HepG2 (cell line): ENCODE data around the gene RMI1. TPM values are rescaled to one million over a fixed set of nuclear protein-coding genes. Genes with fewer than 3 reads are reported as not detected.

Source experiments
- CBFB ChIP-seq: sonication (generic); formaldehyde crosslinking; IDR thresholded peaks from 2 replicates; pipeline ENCODE4 v1.4.0; 2020; ENCODE audit warnings: missing genetic modification reagents
- EED ChIP-seq: sonication (generic); formaldehyde crosslinking; IDR thresholded peaks from 2 replicates; pipeline ENCODE4 v1.5.0; 2020; ENCODE audit warnings: mild to moderate bottlenecking, missing genetic modification reagents
- KLF11 ChIP-seq: IDR thresholded peaks from 2 replicates; pipeline ENCODE4 v1.6.1; 2016; ENCODE audit warnings: missing compliant biosample characterization
- KMT2B ChIP-seq: IDR thresholded peaks from 2 replicates; pipeline ENCODE4 v1.6.1; 2016; ENCODE audit warnings: missing genetic modification reagents, missing compliant biosample characterization
- NFKB2 ChIP-seq: sonication (generic); formaldehyde crosslinking; IDR thresholded peaks from 2 replicates; pipeline ENCODE4 v1.4.0; 2020; ENCODE audit warnings: missing genetic modification reagents, borderline replicate concordance
- TBX3 ChIP-seq: fragments of 450-650 bp; IDR thresholded peaks from 2 replicates; pipeline ENCODE4 v1.6.1; 2017; ENCODE audit warnings: antibody characterized with exemption, mild to moderate bottlenecking, inconsistent platforms, borderline replicate concordance
- ZNF160 ChIP-seq: sonication (generic); formaldehyde crosslinking; IDR thresholded peaks from 2 replicates; pipeline ENCODE4 v1.8.0; 2022; ENCODE audit warnings: mild to moderate bottlenecking, inconsistent platforms, missing genetic modification reagents
- ZNF24 ChIP-seq: fragments of 450-650 bp; IDR thresholded peaks from 2 replicates; pipeline ENCODE4 v1.6.1; 2017; ENCODE audit warnings: antibody characterized with exemption, mild to moderate bottlenecking
- ZNF3 ChIP-seq: IDR thresholded peaks from 2 replicates; pipeline ENCODE4 v1.7.0; 2017; ENCODE audit warnings: inconsistent platforms
- ZNF33A ChIP-seq: sonication (generic); formaldehyde crosslinking; IDR thresholded peaks from 2 replicates; pipeline ENCODE4 v1.5.1; 2020; ENCODE audit warnings: missing genetic modification reagents, mild to moderate bottlenecking, moderate library complexity, borderline replicate concordance
- ZNF570 ChIP-seq: sonication (generic); formaldehyde crosslinking; IDR thresholded peaks from 2 replicates; pipeline ENCODE4 v1.4.0; 2020; ENCODE audit warnings: mild to moderate bottlenecking, missing genetic modification reagents, borderline replicate concordance
- ZNF788 ChIP-seq: sonication (generic); formaldehyde crosslinking; IDR thresholded peaks from 2 replicates; pipeline ENCODE4 v1.5.0; 2020; ENCODE audit warnings: mild to moderate bottlenecking, missing genetic modification reagents, borderline replicate concordance
- polyA plus RNA-seq, 8 experiments: library from polyadenylated mRNA; depleted of rRNA in 3 of 8; stranded (reverse) in 7 of 8; unstranded in 1 of 8; fragments of >200 nt; fragmentation: Illumina TruSeq in 4 of 8; extraction: Trizol in 4 of 8; gene quantifications; 2 replicates each; pipeline versions ENCODE4 v1.2.1 to v1.2.3, GENCODE V29; 2011 to 2016; ENCODE audit warnings: low read depth in 4 of 8, missing spikeins in 1 of 8, mixed read lengths in 1 of 8; ENCODE audit not compliant: insufficient read depth in 1 of 8
- total RNA-seq, 5 experiments: library from RNA; depleted of rRNA; stranded (reverse); fragments of >200 nt; fragmentation: Illumina TruSeq; extraction: Trizol; gene quantifications; 2 replicates each; pipeline ENCODE4 v1.2.3, GENCODE V29; 2016; ENCODE audit warnings: low read depth in 1 of 5
- TF ChIP-seq, protein P1 (sequence below): IDR thresholded peaks from 2 replicates; pipeline ENCODE4 v1.6.1; 2012; ENCODE audit warnings: low read length, improper control_type of control experiment
- TF ChIP-seq, protein P2 (sequence below): sonication (generic); formaldehyde crosslinking; IDR thresholded peaks from 2 replicates; pipeline ENCODE4 v1.4.0; 2020; ENCODE audit warnings: missing genetic modification reagents, mild to moderate bottlenecking, borderline replicate concordance
- TF ChIP-seq, protein P3 (sequence below): sonication (generic); formaldehyde crosslinking; conservative IDR thresholded peaks from 2 replicates; pipeline ENCODE4 v1.8.1; 2023; ENCODE audit warnings: missing genetic modification reagents
- TF ChIP-seq, protein P4 (sequence below): sonication (generic); formaldehyde crosslinking; IDR thresholded peaks from 2 replicates; pipeline ENCODE4 v1.4.0; 2020; ENCODE audit warnings: mild to moderate bottlenecking, missing genetic modification reagents
- TF ChIP-seq, protein P5 (sequence below): IDR thresholded peaks from 2 replicates; pipeline ENCODE4 v1.6.1; 2016; ENCODE audit warnings: missing genetic modification reagents, missing compliant biosample characterization
- TF ChIP-seq, protein P6 (sequence below): sonication (generic); formaldehyde crosslinking; IDR thresholded peaks from 2 replicates; pipeline ENCODE4 v1.5.1; 2020; ENCODE audit warnings: missing genetic modification reagents, mild to moderate bottlenecking, borderline replicate concordance
- TF ChIP-seq, protein P7 (sequence below): sonication (generic); formaldehyde crosslinking; IDR thresholded peaks from 2 replicates; pipeline ENCODE4 v1.5.0; 2020; ENCODE audit warnings: missing genetic modification reagents

RMI1 gene
- total and polyA plus RNA-seq, 2 of the 13 experiments (the other 11 are each of a cell fraction or from before 2014, with no cell fraction given): 0.54 to 3.7 TPM

DNA sequence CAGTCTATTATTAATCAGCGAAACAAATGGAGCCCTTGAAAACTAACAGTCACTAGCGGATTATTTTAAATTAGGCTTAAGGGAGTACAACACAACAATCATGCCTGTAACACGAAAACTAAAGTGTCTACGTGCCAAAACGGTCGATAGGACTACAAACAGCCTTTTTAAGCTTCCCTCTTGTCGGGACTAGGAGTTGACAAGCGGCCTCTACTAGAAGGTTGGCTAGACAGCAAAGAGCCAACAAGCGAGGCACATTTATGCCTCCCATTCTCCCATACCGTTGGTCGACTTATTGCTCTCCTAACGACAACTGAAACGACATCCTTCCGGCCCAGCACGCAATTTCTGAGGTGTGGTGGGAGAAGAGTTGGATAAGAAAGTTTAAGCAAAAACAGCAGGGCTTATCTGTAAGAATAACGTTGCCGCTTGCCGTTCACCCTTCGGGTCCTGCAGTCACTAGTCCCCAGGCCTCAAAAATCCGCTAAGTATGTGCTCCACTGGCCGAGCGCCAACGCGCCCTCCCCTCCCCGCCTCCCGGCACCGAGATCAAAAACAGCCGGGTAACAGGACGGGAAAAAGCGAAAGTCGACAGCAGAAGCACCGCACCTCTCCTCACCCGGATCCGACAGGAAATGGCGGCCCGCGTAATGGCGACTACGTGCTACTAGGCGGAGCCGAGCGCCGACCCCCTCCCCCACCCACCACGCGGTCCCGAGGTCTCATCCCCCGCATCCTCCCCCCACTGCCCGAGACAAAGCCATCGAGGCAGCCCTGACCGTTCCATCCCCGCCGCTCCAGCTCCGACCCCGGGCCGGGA is 1.4 kb upstream of the RMI1 start (continued):
- TF ChIP-seq, protein P1, sequence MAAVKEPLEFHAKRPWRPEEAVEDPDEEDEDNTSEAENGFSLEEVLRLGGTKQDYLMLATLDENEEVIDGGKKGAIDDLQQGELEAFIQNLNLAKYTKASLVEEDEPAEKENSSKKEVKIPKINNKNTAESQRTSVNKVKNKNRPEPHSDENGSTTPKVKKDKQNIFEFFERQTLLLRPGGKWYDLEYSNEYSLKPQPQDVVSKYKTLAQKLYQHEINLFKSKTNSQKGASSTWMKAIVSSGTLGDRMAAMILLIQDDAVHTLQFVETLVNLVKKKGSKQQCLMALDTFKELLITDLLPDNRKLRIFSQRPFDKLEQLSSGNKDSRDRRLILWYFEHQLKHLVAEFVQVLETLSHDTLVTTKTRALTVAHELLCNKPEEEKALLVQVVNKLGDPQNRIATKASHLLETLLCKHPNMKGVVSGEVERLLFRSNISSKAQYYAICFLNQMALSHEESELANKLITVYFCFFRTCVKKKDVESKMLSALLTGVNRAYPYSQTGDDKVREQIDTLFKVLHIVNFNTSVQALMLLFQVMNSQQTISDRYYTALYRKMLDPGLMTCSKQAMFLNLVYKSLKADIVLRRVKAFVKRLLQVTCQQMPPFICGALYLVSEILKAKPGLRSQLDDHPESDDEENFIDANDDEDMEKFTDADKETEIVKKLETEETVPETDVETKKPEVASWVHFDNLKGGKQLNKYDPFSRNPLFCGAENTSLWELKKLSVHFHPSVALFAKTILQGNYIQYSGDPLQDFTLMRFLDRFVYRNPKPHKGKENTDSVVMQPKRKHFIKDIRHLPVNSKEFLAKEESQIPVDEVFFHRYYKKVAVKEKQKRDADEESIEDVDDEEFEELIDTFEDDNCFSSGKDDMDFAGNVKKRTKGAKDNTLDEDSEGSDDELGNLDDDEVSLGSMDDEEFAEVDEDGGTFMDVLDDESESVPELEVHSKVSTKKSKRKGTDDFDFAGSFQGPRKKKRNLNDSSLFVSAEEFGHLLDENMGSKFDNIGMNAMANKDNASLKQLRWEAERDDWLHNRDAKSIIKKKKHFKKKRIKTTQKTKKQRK: no peak
- TF ChIP-seq ZNF24: no peak
- TF ChIP-seq ZNF3 (CRISPR knock-in tag): no peak
- TF ChIP-seq, protein P2, sequence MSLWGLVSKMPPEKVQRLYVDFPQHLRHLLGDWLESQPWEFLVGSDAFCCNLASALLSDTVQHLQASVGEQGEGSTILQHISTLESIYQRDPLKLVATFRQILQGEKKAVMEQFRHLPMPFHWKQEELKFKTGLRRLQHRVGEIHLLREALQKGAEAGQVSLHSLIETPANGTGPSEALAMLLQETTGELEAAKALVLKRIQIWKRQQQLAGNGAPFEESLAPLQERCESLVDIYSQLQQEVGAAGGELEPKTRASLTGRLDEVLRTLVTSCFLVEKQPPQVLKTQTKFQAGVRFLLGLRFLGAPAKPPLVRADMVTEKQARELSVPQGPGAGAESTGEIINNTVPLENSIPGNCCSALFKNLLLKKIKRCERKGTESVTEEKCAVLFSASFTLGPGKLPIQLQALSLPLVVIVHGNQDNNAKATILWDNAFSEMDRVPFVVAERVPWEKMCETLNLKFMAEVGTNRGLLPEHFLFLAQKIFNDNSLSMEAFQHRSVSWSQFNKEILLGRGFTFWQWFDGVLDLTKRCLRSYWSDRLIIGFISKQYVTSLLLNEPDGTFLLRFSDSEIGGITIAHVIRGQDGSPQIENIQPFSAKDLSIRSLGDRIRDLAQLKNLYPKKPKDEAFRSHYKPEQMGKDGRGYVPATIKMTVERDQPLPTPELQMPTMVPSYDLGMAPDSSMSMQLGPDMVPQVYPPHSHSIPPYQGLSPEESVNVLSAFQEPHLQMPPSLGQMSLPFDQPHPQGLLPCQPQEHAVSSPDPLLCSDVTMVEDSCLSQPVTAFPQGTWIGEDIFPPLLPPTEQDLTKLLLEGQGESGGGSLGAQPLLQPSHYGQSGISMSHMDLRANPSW (CRISPR knock-in tag): no peak
- no peak for TF ChIP-seq ZNF33A (CRISPR knock-in tag)
- no peak for TF ChIP-seq ZNF160 (CRISPR knock-in tag)
- TF ChIP-seq ZNF570: no peak
- no peak; the same call in 1 of the 2 replicates for TF ChIP-seq NFKB2 (CRISPR knock-in tag)
- no peak for TF ChIP-seq EED
- TF ChIP-seq, protein P3, sequence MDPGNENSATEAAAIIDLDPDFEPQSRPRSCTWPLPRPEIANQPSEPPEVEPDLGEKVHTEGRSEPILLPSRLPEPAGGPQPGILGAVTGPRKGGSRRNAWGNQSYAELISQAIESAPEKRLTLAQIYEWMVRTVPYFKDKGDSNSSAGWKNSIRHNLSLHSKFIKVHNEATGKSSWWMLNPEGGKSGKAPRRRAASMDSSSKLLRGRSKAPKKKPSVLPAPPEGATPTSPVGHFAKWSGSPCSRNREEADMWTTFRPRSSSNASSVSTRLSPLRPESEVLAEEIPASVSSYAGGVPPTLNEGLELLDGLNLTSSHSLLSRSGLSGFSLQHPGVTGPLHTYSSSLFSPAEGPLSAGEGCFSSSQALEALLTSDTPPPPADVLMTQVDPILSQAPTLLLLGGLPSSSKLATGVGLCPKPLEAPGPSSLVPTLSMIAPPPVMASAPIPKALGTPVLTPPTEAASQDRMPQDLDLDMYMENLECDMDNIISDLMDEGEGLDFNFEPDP: no peak
- TF ChIP-seq ZNF788 (CRISPR knock-in tag): no peak; the same call in 1 of the 2 replicates
- TF ChIP-seq, protein P4, sequence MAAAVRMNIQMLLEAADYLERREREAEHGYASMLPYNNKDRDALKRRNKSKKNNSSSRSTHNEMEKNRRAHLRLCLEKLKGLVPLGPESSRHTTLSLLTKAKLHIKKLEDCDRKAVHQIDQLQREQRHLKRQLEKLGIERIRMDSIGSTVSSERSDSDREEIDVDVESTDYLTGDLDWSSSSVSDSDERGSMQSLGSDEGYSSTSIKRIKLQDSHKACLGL (CRISPR knock-in tag): no peak
- TF ChIP-seq, protein P5, sequence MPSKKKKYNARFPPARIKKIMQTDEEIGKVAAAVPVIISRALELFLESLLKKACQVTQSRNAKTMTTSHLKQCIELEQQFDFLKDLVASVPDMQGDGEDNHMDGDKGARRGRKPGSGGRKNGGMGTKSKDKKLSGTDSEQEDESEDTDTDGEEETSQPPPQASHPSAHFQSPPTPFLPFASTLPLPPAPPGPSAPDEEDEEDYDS (CRISPR knock-in tag): no peak
- TF ChIP-seq CBFB (CRISPR knock-in tag): no peak
- TF ChIP-seq TBX3: no peak
- TF ChIP-seq KMT2B: no peak
- no peak for TF ChIP-seq KLF11
- TF ChIP-seq, protein P6, sequence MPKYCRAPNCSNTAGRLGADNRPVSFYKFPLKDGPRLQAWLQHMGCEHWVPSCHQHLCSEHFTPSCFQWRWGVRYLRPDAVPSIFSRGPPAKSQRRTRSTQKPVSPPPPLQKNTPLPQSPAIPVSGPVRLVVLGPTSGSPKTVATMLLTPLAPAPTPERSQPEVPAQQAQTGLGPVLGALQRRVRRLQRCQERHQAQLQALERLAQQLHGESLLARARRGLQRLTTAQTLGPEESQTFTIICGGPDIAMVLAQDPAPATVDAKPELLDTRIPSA (CRISPR knock-in tag): no peak
- TF ChIP-seq, protein P7, sequence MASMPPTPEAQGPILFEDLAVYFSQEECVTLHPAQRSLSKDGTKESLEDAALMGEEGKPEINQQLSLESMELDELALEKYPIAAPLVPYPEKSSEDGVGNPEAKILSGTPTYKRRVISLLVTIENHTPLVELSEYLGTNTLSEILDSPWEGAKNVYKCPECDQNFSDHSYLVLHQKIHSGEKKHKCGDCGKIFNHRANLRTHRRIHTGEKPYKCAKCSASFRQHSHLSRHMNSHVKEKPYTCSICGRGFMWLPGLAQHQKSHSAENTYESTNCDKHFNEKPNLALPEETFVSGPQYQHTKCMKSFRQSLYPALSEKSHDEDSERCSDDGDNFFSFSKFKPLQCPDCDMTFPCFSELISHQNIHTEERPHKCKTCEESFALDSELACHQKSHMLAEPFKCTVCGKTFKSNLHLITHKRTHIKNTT: no peak
